ENCODE data around the gene TAOK1.

GRCh38 chr17:29574732-29575510 lies 184.8 kb downstream of the TAOK1 start:
- TF ChIP-seq CTCF (IDR thresholded peaks at IDR 0.05), result peak in 3 of 6 experiments; percentile 27 to 48 (median 42)
- TF ChIP-seq POLR2A (IDR thresholded peaks at IDR 0.05), result no peak

Measured in Peyer's patch (tissue), 4 donors.